GM12878 (cell line): ENCODE data around the gene C1orf21. TPM values are rescaled to one million over a fixed set of nuclear protein-coding genes. Genes with fewer than 3 reads are reported as not detected.

Experiments used
- ATAC-seq: fragments of 200-7000 bp; cut with Tn5 transposase; 3 replicates; pipeline ENCODE4 v1.9.1; 2020; ENCODE audit warnings: mild to moderate bottlenecking, moderate library complexity
- BruUV-seq: library from RNA; stranded (reverse); fragments of 400-500 nt; replicated peaks from 2 replicates; lab custom pipeline; 2021; lab: Mats Ljungman, UMichigan
- CTCF ChIA-PET: fragments of 300-600 bp; sonication (Branson Sonifier 250); formaldehyde crosslinking; extraction: SDS; loops from one replicate; lab custom pipeline; 2021; ENCODE audit warnings: inconsistent platforms; lab: Yijun Ruan, JAX
- POLR2A ChIA-PET: fragments of 350-600 bp; formaldehyde crosslinking; extraction: SDS; loops from one replicate; lab custom pipeline; 2021; ENCODE audit warnings: inconsistent platforms; lab: Charles Lee
- RAD21 ChIA-PET: fragments of 300-600 bp; sonication (Branson Sonifier 250); formaldehyde crosslinking; loops from one replicate; lab custom pipeline; 2023; ENCODE audit warnings: antibody characterized with exemption; ENCODE audit not compliant: unreplicated experiment; lab: Charles Lee
- SMC1A ChIA-PET: fragments of 300-600 bp; sonication (Branson Sonifier 250); formaldehyde crosslinking; loops from one replicate; lab custom pipeline; 2023; ENCODE audit not compliant: unreplicated experiment, uncharacterized antibody; lab: Charles Lee
- DNase-seq: peaks from one replicate; pipeline ENCODE4 v3.0.0-alpha.2; 2011; ENCODE audit warnings: low read depth, low spot score
- FAIRE-seq: peaks from 3 replicates; lab custom pipeline; 2011; peaks lifted over from hg19 to GRCh38; lab: Jason Lieb, UNC
- H2AFZ ChIP-seq: 2 replicates; pipeline ENCODE4 v1.6.0; 2011; ENCODE audit warnings: low read depth, low read length, control low read depth; ENCODE audit not compliant: control insufficient read depth
- H3K27ac ChIP-seq: 2 replicates; pipeline ENCODE4 v1.5.1; 2011; ENCODE audit warnings: control low read depth; ENCODE audit not compliant: control insufficient read depth, insufficient read depth
- H3K27me3 ChIP-seq, 2 experiments: replicated peaks in 1 of 2; 2 replicates each; pipeline versions ENCODE4 v1.6.0 to v1.6.1; 2011; ENCODE audit warnings: low read length in 1 of 2; ENCODE audit not compliant: control insufficient read depth in 2 of 2, insufficient read depth in 2 of 2
- H3K36me3 ChIP-seq, 2 experiments: 2 replicates each; pipeline ENCODE4 v1.5.1; 2011; ENCODE audit warnings: low read length in 1 of 2; ENCODE audit not compliant: control insufficient read depth in 2 of 2, insufficient read depth in 2 of 2
- H3K4me1 ChIP-seq: 2 replicates; pipeline ENCODE4 v1.6.1; 2011; ENCODE audit warnings: mild to moderate bottlenecking, low read length, moderate library complexity, mixed read lengths; ENCODE audit not compliant: control insufficient read depth, insufficient read depth
- H3K4me2 ChIP-seq: 2 replicates; pipeline ENCODE4 v1.6.0; 2011; ENCODE audit warnings: control low read depth; ENCODE audit not compliant: control insufficient read depth, insufficient read depth
- H3K4me3 ChIP-seq: fragments of 200-600 bp; sonication (generic); 2 replicates; pipeline ENCODE4 v1.5.1; 2016
- H3K79me2 ChIP-seq: 2 replicates; pipeline ENCODE4 v1.6.0; 2011; ENCODE audit warnings: low read length; ENCODE audit not compliant: control insufficient read depth, insufficient read depth
- H3K9ac ChIP-seq: 2 replicates; pipeline ENCODE4 v1.8.0; 2011; ENCODE audit warnings: low read length, control low read depth, mixed read lengths; ENCODE audit not compliant: control insufficient read depth, insufficient read depth
- H3K9me3 ChIP-seq: replicated peaks from 3 replicates; pipeline ENCODE4 v1.5.1; 2011; ENCODE audit warnings: mild to moderate bottlenecking, low read length; ENCODE audit not compliant: control insufficient read depth, insufficient read depth
- H4K20me1 ChIP-seq: 2 replicates; pipeline ENCODE4 v1.6.0; 2011; ENCODE audit not compliant: control insufficient read depth, insufficient read depth
- SIN3A ChIP-seq: IDR thresholded peaks from 2 replicates; pipeline ENCODE4 v1.6.1; 2012; ENCODE audit warnings: low read depth, low read length, improper control_type of control experiment
- SIX5 ChIP-seq: IDR thresholded peaks from 2 replicates; pipeline ENCODE4 v1.6.1; 2011; ENCODE audit warnings: mild to moderate bottlenecking, low read depth, low read length, moderate library complexity; ENCODE audit not compliant: severe bottlenecking
- ZNF207 ChIP-seq: fragments of 450-650 bp; IDR thresholded peaks from 2 replicates; pipeline ENCODE4 v1.6.1; 2014; ENCODE audit warnings: antibody characterized with exemption, mild to moderate bottlenecking, borderline replicate concordance
- WGBS: methylation state at CpG from one replicate; pipeline ENCODE4 v1.1.6; 2016; ENCODE audit warnings: low lambda C conversion rate; ENCODE audit not compliant: insufficient replicate concordance, insufficient coverage; ENCODE audit errors: missing lambda C conversion rate; 5-methylcytosine and 5-hydroxymethylcytosine counted together
- in situ Hi-C: fragments of 300-500 bp; cut with MboI; formaldehyde crosslinking; loops from 9 replicates; pipeline ENCODE4 v1.14.3; 2018; ENCODE audit warnings: mixed read lengths
- intact Hi-C: fragments of 100-400 bp; cut with micrococcal nuclease; formaldehyde crosslinking; loops from one replicate; pipeline ENCODE4 v1.14.2; 2022; ENCODE audit not compliant: unreplicated experiment
- polyA plus RNA-seq, 11 experiments: library from polyadenylated mRNA; depleted of rRNA in 4 of 11; unstranded in 6 of 11; stranded (reverse) in 5 of 11; fragments of >200 nt; fragmentation: Nextera tagmentation in 4 of 11; fragmentation: Illumina TruSeq in 1 of 11; extraction: Ambion mirVana in 4 of 11; extraction: Trizol in 1 of 11; gene quantifications; 1 replicate in 1 of 11; 2 replicates in 10 of 11; pipeline versions ENCODE4 v1.2.1 to v1.2.3, GENCODE V29; 2011 to 2016; ENCODE audit warnings: inconsistent platforms in 2 of 11, missing spikeins in 2 of 11, low read depth in 1 of 11
- total RNA-seq, 4 experiments: library from RNA; depleted of rRNA in 3 of 4; stranded (reverse); fragments of >200 nt in 3 of 4; fragmentation: Illumina TruSeq in 1 of 4; extraction: Trizol in 1 of 4; gene quantifications; 2 replicates each; pipeline versions ENCODE4 v1.2.1 to v1.2.3, GENCODE V29; 2013 to 2021
- TF ChIP-seq, protein P1 (sequence below): fragments of 450-650 bp; IDR thresholded peaks from 2 replicates; pipeline ENCODE4 v1.6.1; 2016; ENCODE audit warnings: mild to moderate bottlenecking

Gene C1orf21
- total and polyA plus RNA-seq, 10 of the 15 experiments (the other 5 are each of a cell fraction or from before 2014, with no cell fraction given): 0.03 to 1.6 (median 0.17) TPM; not detected in 3

DNA sequence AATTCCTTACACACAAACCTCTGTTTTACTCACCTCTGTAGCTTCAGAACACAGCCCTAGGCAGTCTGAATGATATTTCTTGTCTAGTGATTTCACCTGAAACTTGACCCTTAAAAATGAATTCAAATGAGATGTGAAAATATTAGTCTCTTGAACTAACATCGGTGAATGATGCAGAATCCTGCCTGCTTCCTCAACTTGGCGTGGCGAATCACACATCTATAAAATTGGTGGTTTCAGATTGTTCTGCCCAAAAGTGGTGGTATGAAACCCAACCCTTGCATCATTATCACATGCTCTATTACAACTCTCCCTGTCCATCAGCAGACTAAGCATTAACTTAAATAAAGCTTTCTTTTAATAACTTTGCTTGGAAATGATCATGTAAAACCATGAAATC lies 26.9 kb upstream of the C1orf21 start:
- peak; percentile 56 for ATAC-seq
- in situ Hi-C loops: no loop called here
- CTCF ChIA-PET: no interaction called here

DNA sequence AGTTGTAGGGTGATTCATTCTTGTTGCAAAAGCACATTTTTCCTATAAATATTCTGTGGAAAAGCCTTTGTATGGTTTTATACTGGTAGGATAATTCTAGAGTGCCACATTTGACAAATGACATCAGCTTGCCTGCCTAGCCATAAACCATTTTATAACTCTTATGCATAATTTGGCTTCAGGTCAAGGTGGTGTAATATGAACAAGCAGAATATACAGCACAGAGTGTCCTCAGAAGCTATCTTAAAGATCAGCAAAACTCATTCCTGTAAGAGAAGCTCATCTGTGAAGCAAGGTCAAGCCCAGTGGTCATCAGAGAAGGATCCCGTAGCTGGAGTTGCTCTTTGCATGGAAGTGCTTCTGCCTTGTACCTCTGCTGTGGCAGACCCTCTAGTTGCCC lies 24.0 kb upstream of the C1orf21 start:
- 0% methylated on average over 1 of the region's 1 CpG for WGBS
- TF ChIP-seq SIX5 (no peak), ZNF207 (no peak)

More for the DNA sequence above, 26.9 kb upstream of the C1orf21 start:
- ChIA-PET RAD21 (no interaction called here), SMC1A (no interaction called here), POLR2A (no interaction called here)
- Histone ChIP-seq H3K9ac (no peak overlapping the region), H3K36me3 (no peaks in the 10 kb centered on the region), H3K27me3 (no peaks in the 10 kb centered on the region; a peak in 2 of 4 replicates), H4K20me1 (no peaks in the 10 kb centered on the region), H3K79me2 (no peaks in the 10 kb centered on the region), H3K27ac (no peak overlapping the region), H3K4me3 (no peak overlapping the region), H3K9me3 (no peaks in the 10 kb centered on the region), H3K4me2 (no peak overlapping the region; the same call in 1 of the 2 replicates), H3K4me1 (no peaks in the 10 kb centered on the region), H2AFZ (no peak overlapping the region)
- WGBS: 63% methylated on average over 3 of the region's 3 CpGs
- no TSS peak for BruUV-seq
- TF ChIP-seq, protein P1, sequence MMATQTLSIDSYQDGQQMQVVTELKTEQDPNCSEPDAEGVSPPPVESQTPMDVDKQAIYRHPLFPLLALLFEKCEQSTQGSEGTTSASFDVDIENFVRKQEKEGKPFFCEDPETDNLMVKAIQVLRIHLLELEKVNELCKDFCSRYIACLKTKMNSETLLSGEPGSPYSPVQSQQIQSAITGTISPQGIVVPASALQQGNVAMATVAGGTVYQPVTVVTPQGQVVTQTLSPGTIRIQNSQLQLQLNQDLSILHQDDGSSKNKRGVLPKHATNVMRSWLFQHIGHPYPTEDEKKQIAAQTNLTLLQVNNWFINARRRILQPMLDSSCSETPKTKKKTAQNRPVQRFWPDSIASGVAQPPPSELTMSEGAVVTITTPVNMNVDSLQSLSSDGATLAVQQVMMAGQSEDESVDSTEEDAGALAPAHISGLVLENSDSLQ: peak; percentile 26; the same call in 1 of the 2 replicates
- TF ChIP-seq SIN3A: no peak
- intact Hi-C loops: no loop called here
- FAIRE-seq: no peak
- DNase-seq: no peak

More for the DNA sequence above, 24.0 kb upstream of the C1orf21 start:
- intact Hi-C loops (no loop called here), in situ Hi-C loops (no loop called here)
- Histone ChIP-seq H3K79me2 (no peaks in the 10 kb centered on the region), H3K4me2 (no peak overlapping the region), H3K4me3 (no peak overlapping the region), H3K27me3 (peaks cover 0 to 2% of the 10 kb centered on the region in 2 experiments; a peak in 2 of 4 replicates), H3K9me3 (no peaks in the 10 kb centered on the region), H2AFZ (no peak overlapping the region), H3K4me1 (no peaks in the 10 kb centered on the region), H3K27ac (no peak overlapping the region), H3K9ac (no peak overlapping the region), H3K36me3 (no peaks in the 10 kb centered on the region), H4K20me1 (no peaks in the 10 kb centered on the region)
- ATAC-seq: no peak
- POLR2A ChIA-PET: interaction anchor here (0.7 kb wide), 1 partner anchor 10 kb away, joined by 3 read pairs; no protein-coding TSS in a partner anchor
- FAIRE-seq: no peak
- BruUV-seq: no TSS peak
- no peak for DNase-seq
- CTCF ChIA-PET: no interaction called here
- RAD21 ChIA-PET: no interaction called here
- SMC1A ChIA-PET: no interaction called here
